Subcutaneous adipose tissue (tissue), 4 donors: ENCODE data around the gene CHRNA5. TPM values are rescaled to one million over a fixed set of nuclear protein-coding genes. Genes with fewer than 3 reads are reported as not detected.

ENCODE experiments used
- CTCF ChIP-seq: fragments of 450-650 bp; IDR thresholded peaks from one replicate; pipeline ENCODE4 v1.5.1; 2016; ENCODE audit warnings: low read depth, mild to moderate bottlenecking, control low read depth, antibody characterized with exemption, moderate library complexity
- total RNA-seq, 4 donors: library from RNA; depleted of rRNA; stranded (reverse); fragments of >200 nt; gene quantifications; one replicate each; pipeline ENCODE4 v1.1.0, GENCODE V29; 2016

CHRNA5 gene
- total RNA-seq, 4 donors from 2014 or later, result 0.38 to 2.9 (median 0.56) TPM

- TF ChIP-seq CTCF, result no peak
Observed at GRCh38 chr15:78604420-78604819, 39.1 kb downstream of the CHRNA5 start.

GRCh38 chr15:78605201-78605600 lies 39.9 kb downstream of the CHRNA5 start:
- TF ChIP-seq CTCF, result no peak

GRCh38 chr15:78605680-78606079 lies 40.4 kb downstream of the CHRNA5 start:
- no peak for TF ChIP-seq CTCF

GRCh38 chr15:78614021-78614420 lies 48.7 kb downstream of the CHRNA5 start:
- TF ChIP-seq CTCF, result no peak

GRCh38 chr15:78615151-78615589 lies 49.9 kb downstream of the CHRNA5 start:
- TF ChIP-seq CTCF, result no peak

- no peak for TF ChIP-seq CTCF
Observed at GRCh38 chr15:78616506-78616905, 51.2 kb downstream of the CHRNA5 start.

GRCh38 chr15:78617076-78617475 lies 51.8 kb downstream of the CHRNA5 start:
- TF ChIP-seq CTCF, result no peak
